IMR-90 (cell line): ENCODE results near the gene KCNG4. TPM values are rescaled to one million over a fixed set of nuclear protein-coding genes. Genes with fewer than 3 reads are reported as not detected.

Source experiments
- ATAC-seq: fragments of 200-7000 bp; cut with Tn5 transposase; 2 replicates; pipeline ENCODE4 v1.9.1; 2020; ENCODE audit warnings: low read depth, mild to moderate bottlenecking, moderate library complexity
- BruUV-seq: library from RNA; stranded (reverse); fragments of 400-500 nt; replicated peaks from 2 replicates; lab custom pipeline; 2021; lab: Mats Ljungman, UMichigan
- CTCF ChIA-PET: fragments of 300-600 bp; formaldehyde crosslinking; extraction: SDS; loops from one replicate; lab custom pipeline; 2021; ENCODE audit warnings: antibody characterized with exemption; lab: Yijun Ruan, JAX
- POLR2A ChIA-PET: fragments of 300-600 bp; sonication (Branson Sonifier 250); formaldehyde crosslinking; loops from one replicate; lab custom pipeline; 2022; ENCODE audit warnings: antibody characterized with exemption; ENCODE audit not compliant: unreplicated experiment; lab: Charles Lee
- DNase-seq: peaks from one replicate; pipeline ENCODE4 v3.0.0; 2013
- H2AFZ ChIP-seq: replicated peaks from 2 replicates; pipeline ENCODE3; 2013; ENCODE audit warnings: low read length, mild to moderate bottlenecking; ENCODE audit not compliant: poor library complexity
- H2AK5ac ChIP-seq: 2 replicates; pipeline ENCODE4 v1.6.1; 2013; ENCODE audit warnings: low read depth, low read length, inconsistent platforms
- H2AK9ac ChIP-seq: replicated peaks from 2 replicates; pipeline ENCODE3; 2013; ENCODE audit warnings: mild to moderate bottlenecking, low read depth, low read length, moderate library complexity; ENCODE audit not compliant: poor library complexity
- H2BK120ac ChIP-seq: 2 replicates; pipeline ENCODE4 v1.6.1; 2013; ENCODE audit warnings: low read depth, low read length, inconsistent platforms
- H2BK15ac ChIP-seq: 3 replicates; pipeline ENCODE4 v1.6.1; 2013; ENCODE audit warnings: low read depth, low read length, inconsistent platforms
- H2BK20ac ChIP-seq: 2 replicates; pipeline ENCODE4 v1.6.1; 2013; ENCODE audit warnings: low read depth, mild to moderate bottlenecking, inconsistent platforms, low read length, moderate library complexity
- H2BK5ac ChIP-seq: 2 replicates; pipeline ENCODE4 v1.6.1; 2013; ENCODE audit warnings: mild to moderate bottlenecking, low read depth, low read length, inconsistent platforms; ENCODE audit not compliant: poor library complexity, severe bottlenecking
- H3K14ac ChIP-seq: replicated peaks from 2 replicates; pipeline ENCODE4 v1.6.1; 2013; ENCODE audit warnings: low read depth, low read length, inconsistent platforms
- H3K18ac ChIP-seq: 2 replicates; pipeline ENCODE4 v1.6.1; 2013; ENCODE audit warnings: low read depth, low read length, control low read depth
- H3K23ac ChIP-seq: 2 replicates; pipeline ENCODE4 v1.6.1; 2013; ENCODE audit warnings: low read depth, low read length, inconsistent platforms
- H3K27ac ChIP-seq: 2 replicates; pipeline ENCODE4 v1.5.1; 2013; ENCODE audit warnings: mild to moderate bottlenecking, control low read depth, low read length; ENCODE audit not compliant: insufficient read depth
- H3K27me3 ChIP-seq: 2 replicates; pipeline ENCODE4 v1.6.1; 2013; ENCODE audit warnings: low read length; ENCODE audit not compliant: control insufficient read depth, insufficient read depth
- H3K36me3 ChIP-seq: 2 replicates; pipeline ENCODE4 v1.6.1; 2013; ENCODE audit warnings: low read length, mixed read lengths; ENCODE audit not compliant: control insufficient read depth, insufficient read depth
- H3K4ac ChIP-seq: 2 replicates; pipeline ENCODE4 v1.6.1; 2013; ENCODE audit warnings: low read depth, low read length, inconsistent platforms
- H3K4me1 ChIP-seq: 2 replicates; pipeline ENCODE4 v1.6.1; 2013; ENCODE audit warnings: low read length, mixed read lengths; ENCODE audit not compliant: control insufficient read depth, insufficient read depth
- H3K4me2 ChIP-seq: 2 replicates; pipeline ENCODE4 v1.6.1; 2013; ENCODE audit warnings: low read depth, mild to moderate bottlenecking, control low read depth, low read length, moderate library complexity
- H3K4me3 ChIP-seq: 2 replicates; pipeline ENCODE4 v1.5.1; 2013; ENCODE audit warnings: low read depth, mild to moderate bottlenecking, control low read depth, low read length, moderate library complexity; ENCODE audit not compliant: insufficient read depth
- H3K56ac ChIP-seq: 2 replicates; pipeline ENCODE4 v1.6.1; 2013; ENCODE audit warnings: low read length, inconsistent platforms; ENCODE audit not compliant: insufficient read depth; ENCODE audit errors: extremely low read depth
- H3K79me1 ChIP-seq, 2 experiments: 2 replicates each; pipeline ENCODE4 v1.6.1; 2013; ENCODE audit warnings: low read length in 2 of 2, inconsistent platforms in 1 of 2, low read depth in 1 of 2
- H3K9ac ChIP-seq: 2 replicates; pipeline ENCODE4 v1.6.1; 2013; ENCODE audit warnings: low read depth, low read length, control low read depth
- H3K9me1 ChIP-seq: 2 replicates; pipeline ENCODE4 v1.6.1; 2013; ENCODE audit warnings: low read length, inconsistent platforms; ENCODE audit not compliant: insufficient read depth
- H3K9me3 ChIP-seq: 2 replicates; pipeline ENCODE4 v1.6.1; 2013; ENCODE audit warnings: low read length; ENCODE audit not compliant: control insufficient read depth, insufficient read depth
- H4K20me1 ChIP-seq: 2 replicates; pipeline ENCODE4 v1.6.1; 2013; ENCODE audit warnings: low read length, inconsistent platforms; ENCODE audit not compliant: insufficient read depth
- H4K5ac ChIP-seq: 2 replicates; pipeline ENCODE4 v1.6.1; 2013; ENCODE audit warnings: mild to moderate bottlenecking, low read depth, low read length, control low read depth
- H4K8ac ChIP-seq, 2 experiments: 2 replicates each; pipeline ENCODE4 v1.6.1; 2013; ENCODE audit warnings: low read depth in 2 of 2, low read length in 2 of 2, control low read depth in 1 of 2, inconsistent platforms in 1 of 2
- H4K91ac ChIP-seq: 2 replicates; pipeline ENCODE4 v1.6.1; 2013; ENCODE audit warnings: low read depth, low read length, inconsistent platforms; ENCODE audit not compliant: insufficient read depth
- BHLHE40 ChIP-seq: fragments of 150-350 bp; IDR thresholded peaks from 2 replicates; pipeline ENCODE4 v1.6.1; 2016; ENCODE audit warnings: mild to moderate bottlenecking, low read depth, low read length
- CEBPB ChIP-seq: IDR thresholded peaks from 2 replicates; pipeline ENCODE4 v1.6.1; 2012; ENCODE audit warnings: low read depth, low read length, improper control_type of control experiment
- CHD1 ChIP-seq: IDR thresholded peaks from 2 replicates; pipeline ENCODE4 v1.6.1; 2012; ENCODE audit warnings: low read depth, low read length, improper control_type of control experiment
- CTCF ChIP-seq: conservative IDR thresholded peaks from 2 replicates; pipeline ENCODE4 v1.5.1; 2012; ENCODE audit warnings: mild to moderate bottlenecking, low read depth, low read length, improper control_type of control experiment
- ELK1 ChIP-seq: fragments of 150-350 bp; IDR thresholded peaks from 2 replicates; pipeline ENCODE4 v1.6.1; 2016; ENCODE audit warnings: low read depth, mild to moderate bottlenecking, low read length, moderate library complexity, borderline replicate concordance
- FOS ChIP-seq: fragments of 150-350 bp; IDR thresholded peaks from 2 replicates; pipeline ENCODE4 v1.6.1; 2016; ENCODE audit warnings: low read depth, low read length
- MAZ ChIP-seq: IDR thresholded peaks from 2 replicates; pipeline ENCODE4 v1.6.1; 2012; ENCODE audit warnings: low read depth, mild to moderate bottlenecking, low read length, improper control_type of control experiment, moderate library complexity, borderline replicate concordance
- MXI1 ChIP-seq: IDR thresholded peaks from 2 replicates; pipeline ENCODE4 v1.6.1; 2012; ENCODE audit warnings: low read depth, mild to moderate bottlenecking, low read length, moderate library complexity, borderline replicate concordance
- NFE2L2 ChIP-seq: fragments of 150-350 bp; IDR thresholded peaks from 2 replicates; pipeline ENCODE4 v1.6.1; 2016; ENCODE audit warnings: low read depth, mild to moderate bottlenecking, low read length
- POLR2A ChIP-seq: IDR thresholded peaks from 2 replicates; pipeline ENCODE4 v1.6.1; 2012; ENCODE audit warnings: mild to moderate bottlenecking, low read depth, low read length
- RCOR1 ChIP-seq: IDR thresholded peaks from 2 replicates; pipeline ENCODE4 v1.6.1; 2012; ENCODE audit warnings: mild to moderate bottlenecking, low read length, improper control_type of control experiment; ENCODE audit not compliant: insufficient replicate concordance
- RFX5 ChIP-seq: IDR thresholded peaks from 2 replicates; pipeline ENCODE4 v1.8.0; 2012; ENCODE audit warnings: low read depth, mild to moderate bottlenecking, low read length, moderate library complexity
- SMC3 ChIP-seq: fragments of 150-350 bp; IDR thresholded peaks from 2 replicates; pipeline ENCODE4 v1.6.1; 2016; ENCODE audit warnings: low read depth, mild to moderate bottlenecking, antibody characterized with exemption, low read length, moderate library complexity
- WGBS, 2 experiments: methylation state at CpG; one replicate each; pipeline versions ENCODE4 v1.1.5 to v1.1.7; 2013; ENCODE audit warnings: missing lambda C conversion rate in 2 of 2; ENCODE audit not compliant: insufficient read length in 1 of 2; ENCODE audit errors: extremely low coverage in 2 of 2; 5-methylcytosine and 5-hydroxymethylcytosine counted together
- dilution Hi-C: fragments of 300-500 bp; cut with HindIII; formaldehyde crosslinking; loops from one replicate; pipeline ENCODE4 v1.14.3; 2018; ENCODE audit warnings: low sequenced_read_pairs; ENCODE audit not compliant: unreplicated experiment
- in situ Hi-C: fragments of 300-500 bp; cut with MboI; formaldehyde crosslinking; loops from 3 replicates; pipeline ENCODE4 v1.14.3; 2019; ENCODE audit warnings: low sequenced_read_pairs, inconsistent platforms, mixed read lengths
- intact Hi-C: fragments of 100-400 bp; cut with micrococcal nuclease; formaldehyde crosslinking; loops from 2 replicates; pipeline ENCODE4 v1.10.0; 2022
- polyA plus RNA-seq, 3 experiments: library from polyadenylated mRNA; depleted of rRNA; stranded (reverse); fragments of >200 nt; gene quantifications; 2 replicates each; pipeline ENCODE4 v1.2.3, GENCODE V29; 2012; ENCODE audit warnings: low replicate concordance in 1 of 3
- total RNA-seq: library from RNA; depleted of rRNA; stranded (reverse); fragments of >200 nt; gene quantifications from 2 replicates; pipeline ENCODE4 v1.2.3, GENCODE V29; 2012

KCNG4 gene
- total and polyA plus RNA-seq, 2 of the 4 experiments (the other 2 are of a cell fraction), result not detected

- no peak overlapping the region for H3K4me3 ChIP-seq
- no TSS peak for BruUV-seq
- H3K14ac ChIP-seq, result no peak overlapping the region
- POLR2A ChIA-PET, result no interaction called here
- no peak overlapping the region for H3K4me2 ChIP-seq
- no peak overlapping the region for H3K23ac ChIP-seq
- H2AK5ac ChIP-seq, result no peak overlapping the region
- no peak overlapping the region for H3K56ac ChIP-seq
- no peaks in the 10 kb centered on the region for H3K79me1 ChIP-seq
- H3K4me1 ChIP-seq, result peaks cover 9% of the 10 kb centered on the region
- H3K27ac ChIP-seq, result no peak overlapping the region
- H2AFZ ChIP-seq, result no peak overlapping the region
- no peak overlapping the region for H3K4ac ChIP-seq
- TF ChIP-seq BHLHE40 (no peak), CHD1 (no peak), FOS (no peak), CTCF (no peak), CEBPB (no peak), ELK1 (no peak), RFX5 (no peak), RCOR1 (no peak), POLR2A (no peak), MAZ (no peak), SMC3 (no peak), NFE2L2 (no peak), MXI1 (no peak)
- H3K9me3 ChIP-seq, result no peaks in the 10 kb centered on the region
- H4K5ac ChIP-seq, result no peak overlapping the region
- H3K9ac ChIP-seq, result no peak overlapping the region
- ATAC-seq (no peak), DNase-seq (no peak)
- intact Hi-C loops (no loop called here), in situ Hi-C loops (no loop called here), dilution Hi-C loops (no loop called here)
- no peak overlapping the region for H4K91ac ChIP-seq
- WGBS, 2 experiments, result 91% methylated on average over 2 of the region's 5 CpGs; no CpG with 5 or more reads in 1 of the 2 experiments
- no peak overlapping the region for H2BK15ac ChIP-seq
- H3K27me3 ChIP-seq, result peaks cover 26% of the 10 kb centered on the region
- H2BK120ac ChIP-seq, result no peak overlapping the region
- H3K36me3 ChIP-seq, result no peaks in the 10 kb centered on the region
- peaks cover 6% of the 10 kb centered on the region; the same call in 1 of the 2 replicates for H3K9me1 ChIP-seq
- no peak overlapping the region for H2BK20ac ChIP-seq
- no peak overlapping the region for H2AK9ac ChIP-seq
- CTCF ChIA-PET, result no interaction called here
- no peaks in the 10 kb centered on the region for H4K20me1 ChIP-seq
- no peak overlapping the region for H3K18ac ChIP-seq
- no peak overlapping the region for H2BK5ac ChIP-seq
- H4K8ac ChIP-seq, result no peak overlapping the region
These were observed 7.8 kb downstream of the KCNG4 start for GRCh38 chr16:84232060-84232459.
